ENCODE data around the gene CUEDC2.

The CUEDC2 gene

DNA sequence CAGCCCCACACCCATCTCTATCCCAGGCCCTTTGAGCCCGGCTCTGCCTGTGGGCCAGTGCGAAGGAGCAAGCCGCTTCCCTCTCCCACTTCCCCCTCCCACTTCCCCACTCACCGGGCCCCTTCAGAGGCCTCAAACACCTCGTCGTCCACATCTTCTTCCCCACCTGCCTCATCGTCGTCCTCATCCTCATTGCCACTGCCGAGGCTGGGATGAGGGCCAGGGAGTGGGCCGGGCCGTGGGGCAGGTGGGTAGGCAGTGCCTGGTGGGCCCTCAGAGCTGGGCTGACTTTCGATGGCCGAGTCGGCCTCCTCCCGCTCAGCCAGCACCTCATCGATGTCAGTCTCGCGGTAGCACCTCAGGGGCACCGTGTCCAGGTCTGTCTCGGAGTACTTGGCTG, 17.6 kb downstream of the CUEDC2 start:
- DNase-seq (ENCODE audit: extremely low read depth, low read depth): no peak
- H3K4me3 ChIP-seq (replicated peaks; ENCODE audit: low read depth, low read length): no peak overlapping the region
- TF ChIP-seq, protein P1, sequence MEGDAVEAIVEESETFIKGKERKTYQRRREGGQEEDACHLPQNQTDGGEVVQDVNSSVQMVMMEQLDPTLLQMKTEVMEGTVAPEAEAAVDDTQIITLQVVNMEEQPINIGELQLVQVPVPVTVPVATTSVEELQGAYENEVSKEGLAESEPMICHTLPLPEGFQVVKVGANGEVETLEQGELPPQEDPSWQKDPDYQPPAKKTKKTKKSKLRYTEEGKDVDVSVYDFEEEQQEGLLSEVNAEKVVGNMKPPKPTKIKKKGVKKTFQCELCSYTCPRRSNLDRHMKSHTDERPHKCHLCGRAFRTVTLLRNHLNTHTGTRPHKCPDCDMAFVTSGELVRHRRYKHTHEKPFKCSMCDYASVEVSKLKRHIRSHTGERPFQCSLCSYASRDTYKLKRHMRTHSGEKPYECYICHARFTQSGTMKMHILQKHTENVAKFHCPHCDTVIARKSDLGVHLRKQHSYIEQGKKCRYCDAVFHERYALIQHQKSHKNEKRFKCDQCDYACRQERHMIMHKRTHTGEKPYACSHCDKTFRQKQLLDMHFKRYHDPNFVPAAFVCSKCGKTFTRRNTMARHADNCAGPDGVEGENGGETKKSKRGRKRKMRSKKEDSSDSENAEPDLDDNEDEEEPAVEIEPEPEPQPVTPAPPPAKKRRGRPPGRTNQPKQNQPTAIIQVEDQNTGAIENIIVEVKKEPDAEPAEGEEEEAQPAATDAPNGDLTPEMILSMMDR (IDR thresholded peaks at IDR 0.05; ENCODE audit: low read depth, low read length, missing control alignments): no peak

- no peak for DNase-seq (ENCODE audit: extremely low read depth, low read depth)
- H3K4me3 ChIP-seq (replicated peaks; ENCODE audit: low read depth, low read length): no peak overlapping the region
- TF ChIP-seq, protein P1 (IDR thresholded peaks at IDR 0.05; ENCODE audit: low read depth, low read length, missing control alignments): no peak
Measured at GRCh38 chr10:102413806-102414561, 18.4 kb downstream of the CUEDC2 start.

DNA sequence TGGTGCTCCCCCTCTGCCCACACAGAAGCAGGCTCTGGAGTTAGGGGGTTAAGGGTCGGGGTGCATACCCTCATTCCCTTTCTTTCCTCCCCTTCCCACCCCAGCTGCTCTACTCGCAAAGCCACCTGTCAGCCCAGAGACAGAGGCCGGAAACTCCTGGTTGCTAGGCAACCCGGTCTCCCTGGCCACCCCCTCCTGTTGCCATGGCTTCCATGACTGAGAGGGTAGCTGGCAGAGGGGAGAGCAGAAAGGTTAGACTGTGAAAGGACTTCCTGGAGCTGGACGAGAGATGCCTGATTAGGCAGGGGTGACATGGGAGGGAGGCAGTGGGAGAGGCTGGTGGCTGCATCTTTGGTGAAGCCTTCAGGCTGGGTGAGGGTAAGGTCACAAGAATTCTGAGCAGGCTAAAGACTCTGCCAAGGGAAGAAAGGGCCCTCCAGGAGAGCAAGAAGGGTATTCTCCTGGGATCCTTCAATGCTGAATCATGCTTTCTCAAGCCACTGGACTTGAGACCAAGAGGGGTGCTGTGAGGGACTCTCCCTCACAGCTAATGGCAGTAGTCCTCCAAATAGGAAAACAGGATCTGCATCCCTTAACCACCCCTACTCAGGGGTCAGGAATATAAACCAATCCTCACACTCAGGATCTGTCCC, 19.2 kb downstream of the CUEDC2 start:
- TF ChIP-seq, protein P1 (IDR thresholded peaks at IDR 0.05; ENCODE audit: low read depth, low read length, missing control alignments): no peak
- H3K4me3 ChIP-seq (replicated peaks; ENCODE audit: low read depth, low read length): no peak overlapping the region
- DNase-seq (ENCODE audit: extremely low read depth, low read depth): no peak

DNA sequence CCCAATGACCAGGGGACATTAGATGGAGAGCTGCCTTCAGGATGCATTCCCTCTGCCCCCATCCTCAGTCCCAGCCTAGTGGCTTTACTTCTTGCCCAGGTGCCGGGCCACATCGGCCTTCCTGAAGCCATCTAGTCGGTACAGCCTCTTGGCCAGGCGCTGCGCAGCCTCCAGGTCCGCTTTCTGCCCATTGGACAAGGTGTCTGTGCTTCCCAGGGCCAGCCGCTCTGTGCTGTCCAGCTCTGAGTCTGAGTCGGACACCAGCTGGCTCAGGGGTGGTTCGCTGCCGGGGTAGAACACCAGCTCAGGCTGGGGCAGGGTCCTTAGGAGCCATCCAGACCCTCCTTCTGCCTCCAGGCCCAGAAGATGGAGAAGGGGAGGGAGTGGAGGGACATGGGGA, 20.1 kb downstream of the CUEDC2 start:
- TF ChIP-seq, protein P1 (IDR thresholded peaks at IDR 0.05; ENCODE audit: low read depth, low read length, missing control alignments): no peak
- DNase-seq (ENCODE audit: extremely low read depth, low read depth): no peak
- H3K4me3 ChIP-seq (replicated peaks; ENCODE audit: low read depth, low read length): no peak overlapping the region

GRCh38 chr10:102411341-102412255, 20.8 kb downstream of the CUEDC2 start:
- DNase-seq (ENCODE audit: extremely low read depth, low read depth): no peak
- TF ChIP-seq, protein P1 (IDR thresholded peaks at IDR 0.05; ENCODE audit: low read depth, low read length, missing control alignments): no peak
- H3K4me3 ChIP-seq (replicated peaks; ENCODE audit: low read depth, low read length): no peak overlapping the region

GRCh38 chr10:102410429-102411073, 21.8 kb downstream of the CUEDC2 start:
- peak overlapping the region; percentile 31 for H3K4me3 ChIP-seq (replicated peaks; ENCODE audit: low read depth, low read length)
- TF ChIP-seq, protein P1 (IDR thresholded peaks at IDR 0.05; ENCODE audit: low read depth, low read length, missing control alignments): no peak
- DNase-seq (ENCODE audit: extremely low read depth, low read depth): no peak
